G401 (cell line): ENCODE data around the gene MFAP4. TPM values are rescaled to one million over a fixed set of nuclear protein-coding genes. Genes with fewer than 3 reads are reported as not detected.

Experiments
- DNase-seq: peaks from one replicate; pipeline ENCODE4 v3.0.0-alpha.2; 2015; ENCODE audit warnings: low spot score
- in situ Hi-C: cut with HindIII; loops from 2 replicates; pipeline ENCODE4 v1.10.0; 2016; ENCODE audit warnings: low sequenced_read_pairs, mixed read lengths
- total RNA-seq: library from RNA; depleted of rRNA; stranded (reverse); fragments of >200 nt; shearing (Covaris generic); gene quantifications from 2 replicates; pipeline ENCODE4 v1.2.3, GENCODE V29; 2014

MFAP4 gene
- total RNA-seq, 1 experiment from 2014 or later: not detected

- in situ Hi-C loops: no loop called here
- peak; percentile 90 for DNase-seq
Measured at GRCh38 chr17:19411631-19412030, 24.6 kb upstream of the MFAP4 start.

GRCh38 chr17:19410875-19411620 lies 24.1 kb upstream of the MFAP4 start, which contains the start of gene RNF112:
Gene RNF112 (plus strand): TSS chr17:19411232. CDS start chr17:19411409, 177 bp downstream.
- in situ Hi-C loops: no loop called here
- peak; percentile 96 for DNase-seq

GRCh38 chr17:19410091-19410490 lies 23.1 kb upstream of the MFAP4 start:
- in situ Hi-C loops: no loop called here
- DNase-seq: no peak

GRCh38 chr17:19409509-19409908 lies 22.5 kb upstream of the MFAP4 start:
- DNase-seq: no peak
- in situ Hi-C loops: no loop called here

- DNase-seq: no peak
- in situ Hi-C loops: no loop called here
Measured at GRCh38 chr17:19409066-19409465, 22.1 kb upstream of the MFAP4 start.

GRCh38 chr17:19408346-19408710 lies 21.3 kb upstream of the MFAP4 start:
- in situ Hi-C loops: no loop called here
- DNase-seq: no peak

- in situ Hi-C loops: no loop called here
Measured at GRCh38 chr17:19407601-19408345, 20.8 kb upstream of the MFAP4 start.

GRCh38 chr17:19405114-19405513 lies 18.1 kb upstream of the MFAP4 start:
- no peak for DNase-seq

More at GRCh38 chr17:19407601-19408345, 20.8 kb upstream of the MFAP4 start:
- DNase-seq: no peak

GRCh38 chr17:19404264-19404663 lies 17.3 kb upstream of the MFAP4 start:
- DNase-seq: no peak
- in situ Hi-C loops: no loop called here

More at GRCh38 chr17:19405114-19405513, 18.1 kb upstream of the MFAP4 start:
- in situ Hi-C loops: no loop called here

GRCh38 chr17:19403021-19403420 lies 16.0 kb upstream of the MFAP4 start:
- in situ Hi-C loops: no loop called here
- DNase-seq: no peak

- in situ Hi-C loops: no loop called here
- DNase-seq: no peak
Measured at GRCh38 chr17:19402171-19402570, 15.2 kb upstream of the MFAP4 start.

- no peak for DNase-seq
- in situ Hi-C loops: no loop called here
Measured at GRCh38 chr17:19401321-19402010, 14.5 kb upstream of the MFAP4 start.

GRCh38 chr17:19399750-19400450 lies 12.9 kb upstream of the MFAP4 start:
- in situ Hi-C loops: no loop called here
- DNase-seq: no peak

- in situ Hi-C loops: no loop called here
- no peak for DNase-seq
Measured at GRCh38 chr17:19398301-19399181, 11.6 kb upstream of the MFAP4 start.

- DNase-seq: no peak
- in situ Hi-C loops: no loop called here
Measured at GRCh38 chr17:19397556-19398041, 10.6 kb upstream of the MFAP4 start.

- in situ Hi-C loops: no loop called here
- no peak for DNase-seq
Measured at GRCh38 chr17:19392303-19392702, 5.3 kb upstream of the MFAP4 start.

- DNase-seq: no peak
- in situ Hi-C loops: no loop called here
Measured at GRCh38 chr17:19391432-19391831, 4.4 kb upstream of the MFAP4 start.

GRCh38 chr17:19390951-19391350 lies 4.0 kb upstream of the MFAP4 start:
- in situ Hi-C loops: no loop called here

More at GRCh38 chr17:19390951-19391350, 4.0 kb upstream of the MFAP4 start:
- no peak for DNase-seq
